Ovary (tissue), 9 donors: ENCODE results near the gene B9D1. TPM values are rescaled to one million over a fixed set of nuclear protein-coding genes. Genes with fewer than 3 reads are reported as not detected.

ENCODE experiments used
- DNase-seq, 5 donors: peaks; one replicate each; pipeline ENCODE4 v3.0.0-alpha.2; 2019 to 2020
- H3K27ac ChIP-seq, 2 donors: fragments of 200-600 bp; one replicate each; pipeline versions ENCODE4 v1.5.1 to v1.8.0; 2019 to 2022
- H3K27me3 ChIP-seq: fragments of 200-600 bp; one replicate; pipeline ENCODE4 v1.8.0; 2022
- H3K36me3 ChIP-seq: fragments of 200-600 bp; sonication (generic); one replicate; pipeline ENCODE4 v1.5.1; 2019
- H3K4me1 ChIP-seq: one replicate; pipeline ENCODE4 v1.8.1; 2013; ENCODE audit warnings: mild to moderate bottlenecking, moderate library complexity; ENCODE audit not compliant: insufficient read depth
- H3K4me3 ChIP-seq: fragments of 200-600 bp; sonication (generic); one replicate; pipeline ENCODE4 v1.5.1; 2017
- H3K9me3 ChIP-seq, 2 donors: fragments of 200-600 bp in 1 of 2; sonication (generic) in 1 of 2; one replicate each; pipeline versions ENCODE4 v1.5.1 to v1.8.1; 2013 to 2019; ENCODE audit warnings: mild to moderate bottlenecking in 1 of 2, moderate library complexity in 1 of 2
- CTCF ChIP-seq, 3 donors: fragments of 450-650 bp in 2 of 3; fragments of 200-600 bp in 1 of 3; IDR thresholded peaks; one replicate each; pipeline versions ENCODE4 v1.5.1 to v1.8.0; 2016 to 2022; ENCODE audit warnings: antibody characterized with exemption in 3 of 3, mild to moderate bottlenecking in 1 of 3
- EP300 ChIP-seq: sonication (generic); formaldehyde crosslinking; IDR thresholded peaks from one replicate; pipeline ENCODE4 v1.6.1; 2017; ENCODE audit warnings: antibody characterized with exemption
- POLR2A ChIP-seq: fragments of 450-650 bp; IDR thresholded peaks from one replicate; pipeline ENCODE4 v1.6.1; 2017; ENCODE audit warnings: antibody characterized with exemption, mild to moderate bottlenecking, moderate library complexity
- WGBS, 3 donors: extraction: QIAGEN DNeasy Blood & Tissue Kit in 1 of 3; methylation state at CpG; one replicate each; pipeline versions ENCODE4 v1.1.5 to v1.1.7; 2013 to 2017; 5-methylcytosine and 5-hydroxymethylcytosine counted together
- intact Hi-C, 4 donors: fragments of 100-400 bp; cut with DNase I; formaldehyde crosslinking; loops; one replicate each; pipeline versions ENCODE4 v1.11.0 to v1.15.1; 2022 to 2023
- polyA plus RNA-seq, 2 donors: library from polyadenylated mRNA; stranded (reverse); fragments of 200-250 nt in 1 of 2; fragments of 350-450 nt in 1 of 2; fragmentation: Illumina TruSeq in 1 of 2; extraction: RNeasy Lipid Tissue Mini Kit (QIAGEN cat#74804) in 1 of 2; gene quantifications; one replicate each; pipeline ENCODE4 v1.2.3, GENCODE V29; 2013 to 2014
- total RNA-seq, 7 donors: library from RNA; depleted of rRNA in 2 of 7; stranded (reverse); fragments of >200 nt in 2 of 7; fragmentation: NEBNext Ultra II Directional in 3 of 7; extraction: Animal tissue kit (Norgen Biotek cat#: 25700) in 3 of 7; gene quantifications; one replicate each; pipeline versions ENCODE4 v1.1.0 to v1.2.4, GENCODE V29; 2016 to 2023
- donor health status: DM: no; HTN: no; CAD: no; lungs with moderate emphysema.
- donor health status: DM: no; HTN: no; CAD: no.
- donor health status: Bipolar disorder and iron deficiency.
- donor health status: DM: yes; HTN: yes; CAD: no.
- donor health status: DM: no; HTN: no; CAD: no.
- donor health status: DM: yes; HTN: yes; CAD: no.

B9D1 gene
- total and polyA plus RNA-seq, 9 donors: 11.9 to 60.5 (median 22.2) TPM

DNA sequence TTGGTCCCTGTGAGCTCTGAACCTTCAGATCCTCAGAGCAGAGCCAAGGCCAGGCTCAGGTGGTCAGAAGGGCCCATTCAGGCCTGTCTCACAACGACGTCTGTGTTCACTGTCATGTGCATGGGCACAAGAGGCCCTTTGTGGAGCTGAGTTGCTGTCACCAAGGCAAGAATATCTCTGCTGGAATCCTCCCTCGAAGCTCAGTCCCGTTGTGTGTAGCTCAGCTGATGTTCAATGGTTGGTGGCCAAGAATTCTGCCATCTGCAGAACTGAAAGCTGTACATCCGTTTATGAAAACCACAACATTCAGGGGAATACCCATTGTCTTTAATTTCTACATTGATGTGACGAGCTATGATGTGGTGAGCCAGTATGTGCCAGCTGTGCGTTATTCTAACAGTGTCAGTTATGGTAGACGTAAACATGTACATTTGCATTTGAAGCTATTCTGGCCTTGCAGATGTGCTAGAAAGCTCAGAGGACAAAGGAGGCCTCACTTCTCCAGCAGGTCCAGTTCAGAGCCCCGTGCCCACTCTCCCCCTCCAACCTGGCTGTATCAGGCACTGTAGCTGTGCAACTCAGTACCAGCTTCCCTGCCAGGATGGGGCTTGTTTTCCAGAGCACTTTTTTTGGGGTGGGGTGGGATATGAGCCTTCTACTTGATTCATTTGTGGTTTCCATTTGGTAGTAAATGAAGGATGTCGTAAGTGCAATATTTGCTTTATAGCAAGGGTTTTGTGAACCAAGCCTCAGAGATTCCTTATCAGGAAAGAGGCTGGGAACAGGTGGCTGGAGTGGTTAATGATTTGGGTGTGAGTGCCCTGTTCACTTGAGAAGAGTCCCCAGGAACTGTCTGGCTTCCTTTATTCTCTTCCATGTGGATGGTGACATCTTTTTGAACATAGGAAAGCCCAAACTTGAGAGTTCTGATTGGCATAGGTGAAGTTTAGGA lies 56.1 kb downstream of the B9D1 start:
- TF ChIP-seq CTCF (IDR thresholded peaks at IDR 0.05): no peak
- no peak for TF ChIP-seq EP300
- no peak for TF ChIP-seq POLR2A
- Histone ChIP-seq H3K4me3 (no peak overlapping the region), H3K9me3 (no peaks in the 10 kb centered on the region), H3K27ac (no peak overlapping the region), H3K36me3 (no peaks in the 10 kb centered on the region), H3K4me1 (no peaks in the 10 kb centered on the region), H3K27me3 (no peaks in the 10 kb centered on the region)
- intact Hi-C loops: no loop called here
- no peak for DNase-seq
- WGBS, 3 donors: 85 to 91% (median 85%) methylated on average over 10 of the region's 10 CpGs

DNA sequence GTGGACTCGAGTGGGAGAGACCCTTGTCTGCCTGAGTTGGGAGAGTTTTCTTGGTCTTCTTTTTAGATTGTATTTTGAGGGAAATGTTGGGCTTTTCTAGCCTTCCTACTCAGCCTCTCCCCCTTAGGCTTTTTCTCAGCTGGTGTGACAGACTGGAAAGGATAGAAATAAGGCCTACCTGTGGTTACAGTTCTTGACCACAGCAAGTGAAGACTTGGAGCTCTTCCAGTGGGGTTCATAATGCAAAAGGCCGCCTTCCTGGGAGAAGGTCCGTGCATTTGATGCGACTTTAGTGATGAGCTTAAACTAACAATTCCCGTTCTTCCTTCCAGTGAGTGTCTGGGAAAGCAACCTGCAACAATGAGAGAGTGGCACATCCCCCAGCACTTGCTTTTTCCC lies 56.8 kb downstream of the B9D1 start:
- TF ChIP-seq POLR2A: no peak
- no peak for TF ChIP-seq CTCF (IDR thresholded peaks at IDR 0.05)
- TF ChIP-seq EP300: no peak
- no peaks in the 10 kb centered on the region for H3K4me1 ChIP-seq
- H3K27ac ChIP-seq: no peak overlapping the region
- intact Hi-C loops: no loop called here
- WGBS, 3 donors: 95 to 97% (median 96%) methylated on average over 5 of the region's 5 CpGs
- DNase-seq: no peak
- no peaks in the 10 kb centered on the region for H3K36me3 ChIP-seq
- H3K9me3 ChIP-seq: no peaks in the 10 kb centered on the region
- no peaks in the 10 kb centered on the region for H3K27me3 ChIP-seq
- no peak overlapping the region for H3K4me3 ChIP-seq

GRCh38 chr17:19305256-19305655 lies 57.3 kb downstream of the B9D1 start:
- intact Hi-C loops: no loop called here
- Histone ChIP-seq H3K4me3 (no peak overlapping the region), H3K27me3 (no peaks in the 10 kb centered on the region), H3K27ac (no peak overlapping the region), H3K36me3 (no peaks in the 10 kb centered on the region), H3K9me3 (no peaks in the 10 kb centered on the region), H3K4me1 (no peaks in the 10 kb centered on the region)
- no peak for TF ChIP-seq EP300
- TF ChIP-seq POLR2A: no peak
- TF ChIP-seq CTCF (IDR thresholded peaks at IDR 0.05): no peak
- no peak for DNase-seq
- 91 to 95% (median 92%) methylated on average over 5 of the region's 5 CpGs for WGBS, 3 donors

GRCh38 chr17:19304751-19305150 lies 57.8 kb downstream of the B9D1 start:
- Histone ChIP-seq H3K4me1 (no peaks in the 10 kb centered on the region), H3K4me3 (no peak overlapping the region), H3K27me3 (no peaks in the 10 kb centered on the region), H3K9me3 (no peaks in the 10 kb centered on the region), H3K36me3 (no peaks in the 10 kb centered on the region), H3K27ac (no peak overlapping the region)
- 85 to 94% (median 93%) methylated on average over 5 of the region's 5 CpGs for whole genome bisulfite sequencing, 3 donors
- DNase-seq: no peak
- intact Hi-C loops: no loop called here
- TF ChIP-seq EP300: no peak
- TF ChIP-seq POLR2A: no peak
- TF ChIP-seq CTCF (IDR thresholded peaks at IDR 0.05): no peak
